Stimulated activated CD4-positive, alpha-beta T cell treated with anti-CD3 and anti-CD28 coated beads, Interleukin-4, amount 100 ng/mL, for 48 hours (primary cell): ENCODE data around the gene OSBPL2.
A peak's percentile ranks its signal among the peaks of the same experiment; 100 is the strongest.

Experiments
- DNase-seq, 2 donors: peaks; one replicate each; pipeline ENCODE4 v3.0.0-alpha.2; 2020; ENCODE audit warnings: low read depth in 2 of 2

The OSBPL2 gene

DNA sequence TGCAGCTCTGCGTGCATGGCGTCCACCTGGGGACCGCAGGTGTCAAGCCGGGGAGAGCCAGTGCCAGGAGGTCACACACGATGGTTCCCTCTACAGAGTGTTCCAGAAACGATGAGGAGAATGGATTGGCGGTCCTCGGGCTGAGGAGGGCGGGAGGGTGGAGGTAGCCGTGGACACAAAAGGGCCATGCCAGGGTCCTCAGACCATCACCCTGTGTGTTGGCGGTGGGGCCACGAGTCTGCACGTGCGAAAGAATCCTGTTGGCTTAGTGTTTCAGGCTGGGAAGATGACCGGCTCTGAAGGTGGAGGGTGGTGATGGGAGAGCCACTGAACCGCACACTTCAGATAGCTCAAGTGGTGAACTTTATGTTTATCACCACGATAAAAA lies 31.9 kb upstream of the OSBPL2 start:
- no peak for DNase-seq

GRCh38 chr20:62208061-62208794 lies 30.1 kb upstream of the OSBPL2 start:
- DNase-seq: no peak

DNA sequence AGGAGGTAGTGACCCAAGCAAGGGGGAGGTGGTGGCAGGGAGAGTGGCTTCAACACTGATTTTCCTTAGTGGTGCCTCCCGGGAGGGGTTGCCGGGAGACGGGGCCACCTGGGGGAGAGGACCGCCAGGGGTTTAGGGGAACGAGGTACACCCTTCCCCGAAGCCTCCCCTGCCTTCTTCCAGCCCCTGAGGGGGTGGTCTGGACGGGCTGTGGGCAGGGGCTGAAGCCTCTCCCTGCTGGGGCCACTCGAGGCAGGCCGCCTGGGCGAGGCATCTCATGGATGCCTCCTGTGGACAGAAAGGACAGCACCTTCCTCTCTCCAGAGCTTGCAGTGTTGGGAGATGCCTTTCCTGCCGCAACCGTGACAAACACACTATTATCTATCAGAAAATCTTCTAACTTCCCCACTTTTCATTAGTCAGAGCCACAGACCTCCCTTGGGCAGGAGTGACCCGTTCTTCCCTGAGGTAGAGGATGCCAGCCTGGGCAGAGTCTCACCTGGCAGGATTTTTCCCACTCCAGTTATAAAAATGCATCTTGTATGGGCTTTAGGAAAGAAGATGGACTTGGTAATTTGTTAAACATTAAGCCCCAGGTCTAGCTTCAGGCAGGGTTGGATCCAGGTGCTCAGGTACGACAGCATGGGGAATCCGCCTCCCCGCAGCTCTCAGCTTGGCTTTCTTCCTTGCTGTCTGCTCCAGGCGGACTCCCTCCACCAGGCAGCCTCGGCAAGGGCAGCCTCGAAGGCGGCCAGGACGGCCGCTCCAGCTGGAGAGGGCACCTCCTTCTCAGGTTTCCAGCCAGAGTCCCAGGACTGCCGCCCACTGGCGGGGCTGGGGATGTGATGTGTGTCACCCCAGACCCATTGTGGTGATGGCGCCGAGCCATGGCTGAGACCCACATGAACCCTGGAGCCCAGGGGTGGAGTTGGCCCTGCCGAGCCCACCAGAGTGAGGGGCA lies 29.2 kb upstream of the OSBPL2 start:
- no peak for DNase-seq

- DNase-seq: no peak
These were observed 28.3 kb upstream of the OSBPL2 start for GRCh38 chr20:62209850-62210495.

DNA sequence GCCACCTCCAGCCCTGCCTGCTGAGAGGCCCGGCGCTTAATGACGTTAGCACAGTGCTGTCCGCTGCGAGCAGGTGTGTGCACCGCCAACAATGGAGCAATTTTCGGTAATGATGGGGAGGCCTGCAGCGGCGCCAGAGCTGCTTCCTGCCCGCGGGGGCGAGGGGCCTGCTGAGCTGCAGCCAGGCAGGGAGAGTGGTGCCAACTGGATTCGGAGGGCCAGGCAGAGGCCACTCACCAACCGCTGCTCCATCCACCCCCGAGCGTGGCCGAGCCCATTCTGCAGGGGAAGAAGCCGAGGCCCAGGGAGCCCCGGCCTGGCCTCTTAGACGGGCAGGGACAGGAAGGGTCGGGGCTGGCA lies 27.8 kb upstream of the OSBPL2 start:
- no peak for DNase-seq

DNA sequence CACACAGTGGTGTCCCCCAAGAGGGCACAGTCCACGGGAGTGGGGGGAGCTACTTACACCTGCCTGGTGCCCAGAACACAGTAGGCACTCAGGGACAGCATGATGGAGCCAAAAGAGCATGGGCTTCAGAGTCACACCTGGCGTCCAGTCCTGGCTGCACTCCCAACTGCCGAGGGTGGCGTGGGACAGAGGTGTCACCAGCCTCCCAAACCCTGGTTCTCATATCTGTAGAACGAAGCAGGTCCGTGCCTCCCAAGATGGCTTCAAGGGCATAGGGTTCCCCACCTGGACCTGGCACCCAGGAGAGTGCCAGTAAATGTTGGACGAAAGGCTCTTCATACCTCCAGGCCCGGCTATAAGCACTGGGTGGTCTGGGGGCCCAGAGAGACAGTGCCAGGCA lies 27.1 kb upstream of the OSBPL2 start:
- no peak for DNase-seq

DNA sequence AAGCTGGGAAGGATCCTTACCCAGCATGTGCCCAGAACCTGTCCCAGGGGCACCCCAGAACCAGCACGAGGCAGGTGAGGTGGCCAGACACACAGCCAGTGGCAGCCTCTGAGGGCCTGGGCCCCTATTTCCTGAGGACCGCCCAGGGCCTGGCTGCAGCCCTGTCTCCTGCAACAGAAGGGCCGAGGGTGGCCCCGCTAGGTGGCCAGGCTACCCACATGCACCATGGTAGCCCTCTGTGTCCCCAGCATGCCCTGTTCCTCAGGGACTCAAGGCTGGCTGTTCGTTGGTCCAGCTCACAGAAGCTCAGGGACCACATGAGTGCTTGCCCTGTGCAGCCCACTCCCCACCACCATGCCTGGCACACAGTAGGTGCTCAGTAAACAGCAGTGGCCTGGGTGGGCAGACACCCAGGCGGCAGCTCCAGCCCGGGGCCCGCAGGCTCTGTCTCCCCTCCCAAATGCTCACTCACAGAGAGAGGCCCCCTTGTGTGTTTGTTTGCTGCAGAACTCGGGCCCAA lies 26.5 kb upstream of the OSBPL2 start:
- DNase-seq: no peak

GRCh38 chr20:62212299-62212698 lies 26.0 kb upstream of the OSBPL2 start:
- DNase-seq: no peak

- no peak for DNase-seq
These were observed 24.3 kb upstream of the OSBPL2 start for GRCh38 chr20:62214067-62214466.

- no peak for DNase-seq
These were observed 23.0 kb upstream of the OSBPL2 start for GRCh38 chr20:62215020-62215990.

DNA sequence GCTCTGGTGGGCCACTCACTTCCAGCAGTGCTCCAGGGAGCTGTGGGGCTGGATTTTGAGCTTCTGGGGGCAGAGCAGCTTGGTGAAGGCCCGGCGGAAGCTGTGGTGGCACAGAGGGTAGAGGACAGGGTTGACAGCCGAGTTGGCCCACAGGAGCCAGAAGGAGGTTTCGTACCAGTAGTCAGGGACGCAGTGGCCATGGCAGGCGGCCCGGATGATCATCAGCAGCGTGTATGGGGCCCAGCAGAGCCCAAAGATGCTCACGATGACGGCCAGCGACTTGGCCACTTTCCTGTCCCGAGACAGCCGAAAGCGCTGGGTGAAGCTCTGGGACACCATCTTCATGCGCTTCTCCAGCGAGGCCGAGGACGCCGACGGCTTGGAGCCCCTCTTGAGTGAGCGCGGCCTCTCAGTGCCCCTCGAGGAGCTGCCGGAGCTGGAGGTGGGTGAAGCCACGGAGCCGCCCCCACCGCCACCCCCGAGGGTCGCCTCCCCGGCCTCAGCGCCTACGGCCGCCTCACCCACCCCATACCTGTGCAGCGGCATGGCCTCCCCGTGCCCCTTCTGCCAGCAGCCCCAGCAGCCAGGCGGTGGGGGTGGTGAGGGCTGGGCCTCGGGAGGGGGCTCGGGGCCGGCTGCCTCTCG lies 22.2 kb upstream of the OSBPL2 start:
- no peak for DNase-seq

GRCh38 chr20:62216636-62217566 lies 21.4 kb upstream of the OSBPL2 start:
- DNase-seq: no peak

DNA sequence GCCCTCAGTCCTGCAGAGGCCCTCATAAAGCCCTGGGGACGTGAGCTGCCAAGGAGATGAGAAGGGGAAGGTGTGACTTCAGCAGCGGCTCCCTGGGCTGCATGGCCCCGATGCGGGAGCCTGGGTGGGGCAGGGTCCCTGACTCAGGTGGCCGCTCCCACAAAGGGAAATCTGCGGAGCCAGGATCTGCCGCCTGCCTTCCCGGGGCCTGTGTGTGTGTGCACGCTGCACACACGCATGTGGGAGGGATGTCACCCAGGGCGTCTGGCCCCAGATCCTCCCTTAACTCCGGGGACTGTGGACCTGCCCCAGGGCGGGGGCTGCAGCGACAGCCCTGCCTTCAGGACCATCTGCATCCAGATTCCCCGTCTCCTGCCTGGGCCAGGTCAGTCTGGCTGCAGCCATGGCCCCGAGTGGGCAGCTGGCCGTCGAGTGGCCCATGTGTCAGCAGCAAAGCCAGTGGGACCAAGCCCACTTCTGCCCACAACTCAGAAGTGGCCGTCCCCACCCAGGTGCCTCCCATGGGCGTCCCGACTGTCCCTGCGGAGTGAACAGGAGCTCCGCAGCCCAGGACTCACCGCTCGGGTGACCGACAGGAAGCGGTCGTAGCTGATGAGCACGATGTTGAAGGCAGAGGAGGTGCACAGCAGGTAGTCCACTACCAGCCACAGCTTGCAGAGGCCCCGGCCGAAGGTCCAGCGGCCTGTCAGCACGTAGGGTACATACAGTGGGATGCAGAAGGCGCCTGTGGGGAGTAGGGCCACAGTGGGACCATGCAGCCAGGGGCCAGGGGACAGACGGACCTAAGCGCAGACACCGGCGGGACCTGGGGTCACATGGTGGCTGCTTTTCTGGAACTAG lies 20.2 kb upstream of the OSBPL2 start:
- no peak for DNase-seq

DNA sequence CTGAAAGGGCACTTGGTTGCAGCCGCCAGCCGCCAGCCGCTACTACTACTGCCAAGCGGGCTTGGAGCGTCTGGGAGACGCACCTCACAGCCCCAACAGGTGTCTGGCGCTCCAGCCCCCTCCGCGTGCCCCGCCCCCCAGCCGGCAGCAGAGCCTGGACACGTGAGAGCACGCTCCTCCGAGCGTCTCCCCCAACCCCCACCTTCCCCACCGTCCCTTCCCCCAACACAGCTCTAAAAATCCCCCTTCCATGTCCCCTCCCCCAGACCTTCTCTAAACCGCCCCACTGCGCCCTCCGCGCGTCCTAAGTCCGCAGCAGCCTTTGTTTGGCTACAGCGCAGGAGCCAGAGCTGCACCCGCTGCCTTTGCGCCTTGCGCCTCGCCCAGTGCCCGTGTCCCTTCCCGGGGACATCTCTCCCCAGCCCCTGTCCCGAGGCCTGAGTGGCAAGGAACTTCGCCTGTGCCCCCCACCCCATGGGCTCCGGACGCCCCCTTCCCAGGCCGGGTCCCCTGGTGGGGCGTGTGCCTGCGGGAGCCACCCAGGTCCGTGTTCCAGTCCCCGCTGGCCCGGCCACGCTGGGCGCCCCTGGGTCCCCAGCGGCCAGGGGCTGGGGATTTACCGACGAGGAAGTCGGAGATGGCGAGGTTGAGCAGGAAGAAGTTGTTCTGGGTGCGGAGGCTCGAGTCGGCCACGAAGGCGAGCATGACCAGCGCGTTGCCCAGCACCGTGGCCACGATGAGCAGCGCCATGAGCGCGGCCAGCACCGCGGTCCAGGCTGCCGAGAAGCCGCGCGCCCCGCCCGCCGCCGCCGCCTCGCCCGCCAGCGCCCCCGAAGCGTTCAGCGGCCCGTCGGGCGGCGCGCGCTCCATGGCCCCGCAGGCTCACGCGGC lies 19.0 kb upstream of the OSBPL2 start:
- DNase-seq: no peak

- DNase-seq: peak in 1 of 2 donors; percentile 17
These were observed 18.2 kb upstream of the OSBPL2 start, which contains the start of gene HRH3 for GRCh38 chr20:62219992-62220665. HRH3 (minus strand) TSS chr20:62220278; CDS start chr20:62219970, 308 bp downstream.

- no peak for DNase-seq
These were observed 17.4 kb upstream of the OSBPL2 start for GRCh38 chr20:62220666-62221568.
